NCI-H1048 (cell line): ENCODE measurements around the gene S100B.

Experiments used
- DNase-seq: peaks from one replicate; lab custom pipeline; 2025; lab: John Stamatoyannopoulos, UW

S100B gene

DNA sequence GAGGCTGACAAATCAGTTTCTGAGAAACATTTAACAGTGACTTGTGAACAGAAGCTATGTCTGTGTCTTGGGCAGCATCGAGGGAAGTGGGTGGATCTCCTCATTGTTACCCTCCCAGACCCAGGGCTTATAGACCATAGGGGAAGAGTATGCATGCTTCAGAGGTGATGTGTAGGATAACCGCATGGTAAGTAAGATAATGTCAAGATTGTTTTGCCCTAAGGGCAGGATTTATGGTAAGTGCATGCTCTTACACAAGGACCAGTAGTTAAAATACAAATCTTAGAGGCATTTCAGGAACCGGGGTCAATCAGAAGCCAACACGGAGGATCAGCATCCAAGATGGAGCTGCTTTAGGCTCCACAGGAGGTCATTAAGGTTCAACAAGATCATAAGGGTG lies 22.8 kb upstream of the S100B start:
- DNase-seq = no peak

DNA sequence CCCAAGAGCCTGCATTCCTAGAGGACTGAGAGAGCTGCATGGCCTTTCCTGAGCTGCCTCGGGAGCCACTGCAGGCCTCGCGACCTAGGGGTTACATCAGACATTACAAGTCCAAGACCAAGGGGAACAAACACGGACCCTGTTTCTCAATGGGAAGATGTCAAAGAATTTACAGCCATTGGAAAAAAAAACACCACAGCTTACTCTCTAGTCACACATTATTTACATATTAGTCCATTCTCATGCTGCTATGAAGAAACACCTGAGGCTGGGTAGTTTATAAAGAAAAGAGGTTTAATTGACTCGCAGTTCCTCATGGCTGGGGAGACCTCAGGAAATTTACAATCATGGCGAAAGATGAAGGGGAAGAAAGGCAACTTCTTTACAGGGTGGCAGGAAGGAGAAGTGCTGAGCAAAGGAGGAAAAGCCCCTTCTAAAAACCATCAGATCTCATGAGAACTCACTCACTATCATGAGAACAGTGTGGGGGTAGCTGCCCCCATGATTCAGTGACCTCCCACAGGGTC lies 22.2 kb upstream of the S100B start:
- no peak for DNase-seq

- DNase-seq = no peak
These were observed 21.7 kb upstream of the S100B start for GRCh38 chr21:46626536-46626935.

GRCh38 chr21:46625759-46626158 lies 20.9 kb upstream of the S100B start:
- no peak for DNase-seq

- DNase-seq = no peak
These were observed 19.2 kb upstream of the S100B start for GRCh38 chr21:46624050-46624449.

GRCh38 chr21:46622226-46622625 lies 17.3 kb upstream of the S100B start:
- peak; percentile 31 for DNase-seq

DNA sequence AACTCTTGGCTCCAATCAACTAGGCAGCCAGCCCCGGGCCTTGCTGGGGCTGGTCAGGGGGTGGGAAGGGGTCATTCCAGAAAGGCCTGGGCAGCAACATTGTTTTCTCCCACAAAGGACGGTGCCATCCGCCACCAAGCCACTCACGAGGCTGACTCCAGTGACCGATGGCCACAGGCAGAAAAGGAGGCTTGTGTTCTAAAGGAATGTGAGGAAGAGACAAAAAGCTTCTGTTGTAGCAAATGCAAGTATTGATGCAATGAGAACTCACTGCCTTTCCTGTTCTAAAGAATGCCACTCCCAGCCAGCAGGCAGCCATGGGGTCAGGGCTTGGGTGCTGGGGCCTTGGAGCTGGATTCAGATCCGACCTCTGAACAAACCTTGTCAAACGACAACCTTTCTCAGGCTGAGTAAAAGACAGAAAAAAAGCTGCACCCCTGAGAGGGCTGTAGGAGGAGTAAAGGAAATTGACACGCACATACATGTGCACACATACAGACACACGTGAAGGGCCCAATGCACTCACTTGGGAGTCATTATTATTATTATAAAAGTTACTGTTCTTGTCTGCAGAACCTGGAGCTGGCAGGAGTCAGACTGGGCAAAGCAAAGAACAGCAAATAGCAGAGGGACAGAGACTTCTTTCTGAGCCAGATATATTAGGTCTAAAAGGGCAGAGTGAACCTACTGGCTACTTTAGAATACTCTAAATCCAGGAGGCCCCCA lies 16.7 kb upstream of the S100B start:
- DNase-seq = no peak

- no peak for DNase-seq
These were observed 16.0 kb upstream of the S100B start for GRCh38 chr21:46620846-46621245.

DNA sequence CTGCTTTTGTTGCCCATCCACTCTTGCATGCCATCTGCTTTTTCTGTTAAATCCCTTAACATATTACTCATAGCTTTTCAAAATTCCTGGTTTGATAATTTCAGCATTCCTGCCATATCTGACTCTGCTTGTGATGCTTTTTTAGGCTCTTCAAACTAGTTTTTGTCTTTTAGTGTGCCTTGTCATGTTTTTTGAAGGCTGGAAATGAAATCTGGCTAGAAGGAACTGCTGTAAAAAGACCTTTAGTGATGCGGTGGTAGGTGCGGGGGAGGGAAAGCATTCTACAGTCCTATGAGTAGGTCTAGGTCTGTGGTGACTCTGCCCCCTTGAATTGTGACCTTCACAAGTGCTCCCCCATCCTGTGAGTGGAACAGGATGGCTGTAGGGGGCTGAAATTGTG lies 15.0 kb upstream of the S100B start:
- no peak for DNase-seq

- no peak for DNase-seq
These were observed 14.0 kb upstream of the S100B start for GRCh38 chr21:46618738-46619379.

DNA sequence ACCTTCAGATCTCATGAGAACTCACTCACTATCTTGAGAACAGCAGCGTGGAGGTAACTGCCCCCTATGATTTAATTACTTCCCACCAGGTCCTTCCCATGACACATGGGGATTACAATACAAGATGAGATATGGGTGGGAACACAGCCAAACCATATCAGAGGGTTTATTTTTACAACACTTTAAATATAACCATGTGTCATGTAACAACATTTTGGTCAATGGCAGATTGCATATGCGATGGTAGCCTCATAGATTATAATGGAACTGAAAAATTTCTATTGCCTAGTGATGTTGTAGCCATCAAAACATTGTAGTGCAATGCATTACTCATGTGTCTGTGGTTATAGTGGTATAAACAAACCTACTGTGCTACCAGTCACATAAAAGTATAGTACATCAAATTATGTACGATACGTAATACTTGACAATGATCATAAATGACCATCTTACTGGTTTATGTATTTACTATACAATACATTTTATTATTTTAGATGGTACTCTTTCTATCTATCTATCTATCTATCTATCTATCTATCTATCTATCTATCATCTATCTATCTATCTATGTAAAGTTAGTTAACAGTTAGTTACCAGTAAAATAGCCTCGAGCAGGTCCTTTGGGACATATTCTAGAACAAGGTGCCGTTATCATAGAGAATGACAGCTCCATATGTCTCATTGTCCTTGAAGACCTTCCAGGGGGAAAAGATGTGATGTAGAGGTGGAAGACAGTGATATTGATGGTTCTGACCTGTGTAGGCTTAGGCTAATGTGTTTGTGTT lies 12.6 kb upstream of the S100B start:
- DNase-seq = no peak

DNA sequence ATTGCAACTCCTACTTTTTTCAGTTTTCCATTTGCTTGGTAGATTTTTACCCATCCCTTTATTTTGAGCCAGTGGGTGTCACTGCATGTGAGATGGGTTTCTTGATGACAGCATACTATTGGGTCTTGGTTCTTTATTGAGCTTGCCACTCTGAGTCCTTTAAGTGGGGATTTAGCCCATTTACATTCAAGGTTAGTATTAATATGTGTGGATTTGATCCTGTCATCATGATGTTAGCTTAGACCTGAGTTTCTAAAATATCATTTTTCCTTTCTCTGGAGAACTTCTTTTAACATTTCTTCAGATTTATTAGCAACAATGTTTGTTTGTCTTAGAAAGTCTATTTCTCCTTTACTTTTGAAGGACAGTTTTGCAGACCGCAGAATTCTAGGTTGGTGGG lies 11.8 kb upstream of the S100B start:
- no peak for DNase-seq

- no peak for DNase-seq
These were observed 11.2 kb upstream of the S100B start for GRCh38 chr21:46616050-46616449.

DNA sequence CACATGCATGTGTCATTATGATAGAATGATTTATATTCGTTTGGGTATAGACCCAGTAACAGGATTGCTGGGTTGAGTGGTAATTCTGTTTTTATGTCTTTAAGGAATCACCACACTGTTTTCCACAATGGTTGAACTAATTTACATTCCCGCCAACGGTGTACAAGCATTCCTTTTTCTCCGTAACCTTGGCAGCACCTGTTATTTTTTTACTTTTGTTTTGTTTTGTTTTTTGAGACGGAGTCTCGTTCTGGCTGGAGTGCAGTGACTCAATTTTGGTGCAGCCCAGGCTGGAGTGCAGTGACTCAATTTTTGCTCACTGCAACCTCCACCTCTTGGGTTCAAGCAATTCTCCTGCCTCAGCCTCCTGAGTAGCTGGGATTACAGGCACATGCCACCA lies 8.5 kb upstream of the S100B start:
- DNase-seq = no peak

- DNase-seq = no peak
These were observed 5.3 kb upstream of the S100B start for GRCh38 chr21:46610018-46610701.

GRCh38 chr21:46608672-46609111 lies 3.8 kb upstream of the S100B start:
- no peak for DNase-seq

DNA sequence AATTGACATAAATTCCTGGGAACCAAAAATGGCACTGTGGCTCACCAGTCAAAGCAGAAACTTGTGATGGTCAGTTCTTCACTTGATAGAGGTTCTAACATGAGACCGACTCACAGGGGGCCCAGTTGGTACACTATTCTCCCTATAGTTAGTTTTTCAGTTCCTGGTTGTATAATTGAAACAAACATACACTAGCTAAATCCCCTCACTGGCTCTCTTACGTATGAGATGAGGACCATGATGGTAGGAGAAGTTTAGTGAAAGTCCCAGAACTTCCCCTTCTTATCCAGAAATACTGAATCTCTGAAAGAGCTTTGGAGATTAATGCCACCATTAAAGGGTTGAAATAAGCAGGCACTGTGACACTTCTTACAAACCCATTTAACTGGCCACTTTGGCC lies 2.8 kb upstream of the S100B start:
- no peak for DNase-seq

DNA sequence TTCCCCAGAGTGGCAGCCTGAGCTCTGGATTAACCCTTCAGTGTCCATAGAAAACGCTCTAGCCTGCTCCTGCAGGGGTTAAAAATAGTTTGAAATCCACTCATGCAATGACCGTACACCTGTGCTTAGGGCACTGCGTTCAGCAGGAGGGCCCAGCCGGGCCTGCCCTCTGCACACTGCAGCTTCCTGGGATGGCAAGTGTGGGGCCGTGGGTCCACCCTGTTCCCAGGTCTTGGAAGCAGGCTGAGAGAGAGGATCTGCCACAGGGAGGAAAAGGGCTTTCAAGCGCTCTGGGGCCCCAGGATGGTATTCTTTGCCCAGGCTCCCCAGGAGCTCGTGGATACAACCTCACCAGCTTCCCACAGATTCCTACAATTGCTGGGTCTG lies 1.5 kb upstream of the S100B start:
- no peak for DNase-seq

- no peak for DNase-seq
These were observed 1.0 kb upstream of the S100B start for GRCh38 chr21:46605767-46606426.

DNA sequence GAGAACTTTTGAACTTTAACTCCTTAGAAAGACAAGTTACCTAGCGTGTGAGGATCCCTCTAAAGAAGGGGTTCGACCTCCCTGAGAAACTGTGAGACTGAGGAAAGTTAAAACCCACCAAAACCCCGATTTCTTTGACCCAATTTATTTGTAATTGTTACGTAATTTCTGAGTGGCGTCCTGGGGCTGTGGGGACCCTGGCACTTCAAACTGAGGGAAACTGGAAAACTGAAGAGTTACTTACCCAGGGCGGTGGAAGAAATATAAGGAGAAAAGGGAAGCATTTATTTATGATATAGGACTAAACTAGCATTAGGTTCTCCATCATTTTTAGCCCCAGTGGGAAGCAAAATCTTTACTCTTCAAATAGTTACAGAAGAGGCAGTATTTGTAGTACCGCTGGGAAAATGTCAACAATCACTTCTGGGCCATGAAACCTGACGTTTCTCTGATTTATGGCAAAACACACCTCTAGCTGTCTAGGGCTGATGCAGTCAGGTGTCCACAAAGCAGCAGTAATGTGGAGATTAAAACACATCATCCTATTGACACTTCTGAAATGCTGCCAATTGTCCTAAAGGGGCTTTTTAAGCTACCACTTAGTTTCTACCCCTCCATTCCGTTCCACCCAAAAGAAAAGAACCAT lies 430 bp downstream of the S100B start:
- no peak for DNase-seq

DNA sequence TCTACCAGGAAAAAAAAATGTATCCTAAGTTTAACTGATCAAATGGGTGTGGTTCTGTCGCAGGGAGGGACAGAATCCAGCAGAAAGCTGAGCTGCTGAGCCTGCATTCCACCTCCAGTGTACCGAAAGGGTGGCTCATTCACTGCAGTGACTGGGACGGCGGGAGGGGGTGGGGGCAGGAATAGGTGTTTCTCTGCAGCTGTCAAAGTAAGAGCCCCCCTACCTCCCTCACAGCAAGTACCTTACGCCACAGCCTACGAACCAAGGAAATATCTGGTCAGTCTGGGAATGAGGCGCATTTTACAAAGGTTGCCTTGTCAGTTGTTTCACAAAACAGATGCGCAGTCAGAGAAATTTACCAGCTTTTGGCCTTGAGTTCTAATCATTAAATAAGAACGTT lies 1.7 kb downstream of the S100B start:
- DNase-seq = no peak
